Keratinocyte (primary cell): ENCODE results near the gene CBY2. TPM values are rescaled to one million over a fixed set of nuclear protein-coding genes. Genes with fewer than 3 reads are reported as not detected.
"Not testable (repeated sequence)": the region's sequence is repeated elsewhere in the genome, so short reads cannot be mapped to it uniquely, and the experiment has no call there.

Source experiments
- DNase-seq: peaks from one replicate; pipeline ENCODE4 v3.0.0-alpha.2; 2011; ENCODE audit warnings: low read depth, missing footprints, low spot score
- FAIRE-seq: peaks from 2 replicates; lab custom pipeline; 2011; peaks lifted over from hg19 to GRCh38; lab: Jason Lieb, UNC
- H2AFZ ChIP-seq: 2 replicates; pipeline ENCODE4 v1.6.0; 2012; ENCODE audit warnings: low read length, control low read depth, inconsistent platforms; ENCODE audit not compliant: control insufficient read depth
- H3K27ac ChIP-seq: 2 replicates; pipeline ENCODE4 v1.5.1; 2011; ENCODE audit warnings: low read length; ENCODE audit not compliant: control insufficient read depth, insufficient read depth
- H3K27me3 ChIP-seq: 3 replicates; pipeline ENCODE4 v1.6.0; 2011; ENCODE audit warnings: low read length; ENCODE audit not compliant: control insufficient read depth, insufficient read depth; ENCODE audit errors: extremely low read depth
- H3K36me3 ChIP-seq, 2 experiments: 2 replicates in 1 of 2; 3 replicates in 1 of 2; pipeline ENCODE4 v1.5.1; 2011; ENCODE audit warnings: low read length in 2 of 2, mild to moderate bottlenecking in 1 of 2; ENCODE audit not compliant: control insufficient read depth in 2 of 2, insufficient read depth in 2 of 2; ENCODE audit errors: extremely low read depth in 1 of 2
- H3K4me1 ChIP-seq: 3 replicates; pipeline ENCODE4 v1.5.1; 2011; ENCODE audit warnings: low read length; ENCODE audit not compliant: control insufficient read depth, insufficient read depth; ENCODE audit errors: extremely low read depth
- H3K4me2 ChIP-seq: 3 replicates; pipeline ENCODE4 v1.6.0; 2011; ENCODE audit warnings: low read depth, low read length; ENCODE audit not compliant: control insufficient read depth, insufficient read depth; ENCODE audit errors: extremely low read depth
- H3K4me3 ChIP-seq, 3 experiments: fragments of 200-600 bp in 1 of 3; sonication (generic) in 1 of 3; 2 replicates in 2 of 3; 3 replicates in 1 of 3; pipeline ENCODE4 v1.5.1; 2011 to 2016; ENCODE audit warnings: low read length in 3 of 3, mild to moderate bottlenecking in 3 of 3, control low read depth in 2 of 3, inconsistent platforms in 1 of 3, low read depth in 1 of 3, mixed read lengths in 1 of 3, mixed run types in 1 of 3, moderate library complexity in 1 of 3; ENCODE audit not compliant: control insufficient read depth in 2 of 3, insufficient read depth in 2 of 3; ENCODE audit errors: extremely low read depth in 1 of 3
- H3K79me2 ChIP-seq: 2 replicates; pipeline ENCODE4 v1.6.0; 2012; ENCODE audit warnings: low read length; ENCODE audit not compliant: control insufficient read depth, insufficient read depth
- H3K9ac ChIP-seq: 3 replicates; pipeline ENCODE4 v1.6.0; 2011; ENCODE audit warnings: low read length; ENCODE audit not compliant: control insufficient read depth, insufficient read depth; ENCODE audit errors: extremely low read depth
- H3K9me1 ChIP-seq: 3 replicates; pipeline ENCODE4 v1.6.0; 2011; ENCODE audit warnings: low read length; ENCODE audit not compliant: control insufficient read depth, insufficient read depth; ENCODE audit errors: extremely low read depth
- H3K9me3 ChIP-seq: 2 replicates; pipeline ENCODE4 v1.5.1; 2012; ENCODE audit warnings: low read depth, low read length; ENCODE audit not compliant: control insufficient read depth
- H4K20me1 ChIP-seq: 3 replicates; pipeline ENCODE4 v1.6.0; 2011; ENCODE audit warnings: low read length; ENCODE audit not compliant: control insufficient read depth, insufficient read depth; ENCODE audit errors: extremely low read depth
- EZH2 ChIP-seq: IDR thresholded peaks from one replicate; pipeline ENCODE4 v1.6.1; 2012; ENCODE audit warnings: inconsistent platforms, mild to moderate bottlenecking, low read length, moderate library complexity
- dilution Hi-C: fragments of 300-500 bp; cut with MboI; formaldehyde crosslinking; loops from one replicate; pipeline ENCODE4 v1.7.0; 2020; ENCODE audit warnings: low sequenced_read_pairs; ENCODE audit not compliant: extremely low pct_ligation_motif_present
- polyA plus RNA-seq, 5 experiments: library from polyadenylated mRNA; depleted of rRNA in 3 of 5; stranded (reverse) in 3 of 5; stranded (forward) in 1 of 5; unstranded in 1 of 5; fragments of >200 nt; gene quantifications; 1 replicate in 1 of 5; 2 replicates in 3 of 5; 3 replicates in 1 of 5; pipeline versions ENCODE4 v1.2.1 to v1.2.3, GENCODE V29; 2011 to 2012; ENCODE audit warnings: missing spikeins in 2 of 5, low read depth in 1 of 5, low replicate concordance in 1 of 5
- TF ChIP-seq, protein P1 (sequence below), 3 experiments: IDR thresholded peaks in 1 of 3; conservative IDR thresholded peaks in 1 of 3; optimal IDR thresholded peaks in 1 of 3; 2 replicates in 2 of 3; 3 replicates in 1 of 3; pipeline versions ENCODE3 to v1.5.1; 2011; ENCODE audit warnings: low read length in 3 of 3, mild to moderate bottlenecking in 3 of 3, moderate library complexity in 2 of 3, control low read depth in 1 of 3, inconsistent platforms in 1 of 3; ENCODE audit not compliant: insufficient read depth in 2 of 3; ENCODE audit errors: extremely low read depth in 1 of 3

The CBY2 gene
- polyA plus RNA-seq, 1 donor (not counting 4 experiments of a cell fraction or from before 2014, with no cell fraction given): not detected

DNA sequence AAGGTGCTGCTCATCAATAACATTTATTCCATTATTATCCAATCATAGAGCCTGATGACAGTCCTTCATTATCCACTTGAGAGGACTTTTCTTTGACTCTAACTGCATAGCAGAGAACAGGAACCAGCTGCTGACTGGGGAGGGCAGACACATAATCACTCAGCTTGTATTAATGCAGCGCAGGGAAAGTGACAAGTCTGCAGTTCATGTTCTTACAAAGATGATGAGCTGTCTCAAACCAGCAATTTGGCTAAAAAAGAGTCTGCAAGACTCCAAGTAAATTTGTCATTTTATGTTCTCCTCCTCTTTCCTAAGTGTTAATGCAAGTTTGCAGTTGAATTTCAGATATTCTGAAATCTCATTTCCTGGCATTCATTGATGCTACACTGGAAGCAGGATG is 40.0 kb upstream of the CBY2 start:
- Histone ChIP-seq H3K27me3 (no peaks in the 10 kb centered on the region), H3K4me1 (peaks cover 4% of the 10 kb centered on the region), H3K9me3 (no peaks in the 10 kb centered on the region), H3K4me2 (no peak overlapping the region), H3K9ac (no peak overlapping the region), H3K4me3 (no peak overlapping the region), H4K20me1 (no peaks in the 10 kb centered on the region), H2AFZ (no peak overlapping the region), H3K79me2 (no peaks in the 10 kb centered on the region), H3K36me3 (no peaks in the 10 kb centered on the region), H3K27ac (no peak overlapping the region), H3K9me1 (no peaks in the 10 kb centered on the region)
- DNase-seq: no peak
- FAIRE-seq: no peak
- dilution Hi-C loops: no loop called here
- TF ChIP-seq EZH2: no peak
- TF ChIP-seq, protein P1, sequence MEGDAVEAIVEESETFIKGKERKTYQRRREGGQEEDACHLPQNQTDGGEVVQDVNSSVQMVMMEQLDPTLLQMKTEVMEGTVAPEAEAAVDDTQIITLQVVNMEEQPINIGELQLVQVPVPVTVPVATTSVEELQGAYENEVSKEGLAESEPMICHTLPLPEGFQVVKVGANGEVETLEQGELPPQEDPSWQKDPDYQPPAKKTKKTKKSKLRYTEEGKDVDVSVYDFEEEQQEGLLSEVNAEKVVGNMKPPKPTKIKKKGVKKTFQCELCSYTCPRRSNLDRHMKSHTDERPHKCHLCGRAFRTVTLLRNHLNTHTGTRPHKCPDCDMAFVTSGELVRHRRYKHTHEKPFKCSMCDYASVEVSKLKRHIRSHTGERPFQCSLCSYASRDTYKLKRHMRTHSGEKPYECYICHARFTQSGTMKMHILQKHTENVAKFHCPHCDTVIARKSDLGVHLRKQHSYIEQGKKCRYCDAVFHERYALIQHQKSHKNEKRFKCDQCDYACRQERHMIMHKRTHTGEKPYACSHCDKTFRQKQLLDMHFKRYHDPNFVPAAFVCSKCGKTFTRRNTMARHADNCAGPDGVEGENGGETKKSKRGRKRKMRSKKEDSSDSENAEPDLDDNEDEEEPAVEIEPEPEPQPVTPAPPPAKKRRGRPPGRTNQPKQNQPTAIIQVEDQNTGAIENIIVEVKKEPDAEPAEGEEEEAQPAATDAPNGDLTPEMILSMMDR (optimal IDR thresholded peaks at IDR 0.05 in 1 of 3, IDR thresholded peaks at IDR 0.05 in 1 of 3, conservative IDR thresholded peaks at IDR 0.05 in 1 of 3; ENCODE audit: extremely low read depth in 1 of 3, insufficient read depth in 2 of 3, low read length in 3 of 3): no peak

DNA sequence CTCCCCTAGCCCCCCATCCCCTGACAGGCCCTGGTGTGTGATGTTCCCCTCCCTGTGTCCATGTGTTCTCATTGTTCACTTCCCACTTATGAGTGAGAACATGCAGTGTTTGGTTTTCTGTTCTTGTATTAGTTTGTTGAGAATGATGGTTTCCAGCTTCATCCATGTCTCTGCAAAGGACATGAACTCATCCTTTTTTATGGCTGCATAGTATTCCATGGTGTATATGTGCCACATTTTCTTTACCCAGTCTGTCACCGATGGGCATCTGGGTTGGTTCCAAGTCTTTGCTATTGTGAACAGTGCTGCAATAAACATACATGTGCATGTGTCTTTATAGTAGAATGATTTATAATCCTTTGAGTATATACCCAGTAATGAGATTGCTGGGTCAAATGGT is 39.2 kb upstream of the CBY2 start:
- H3K9me3 ChIP-seq, H4K20me1 ChIP-seq, H3K4me2 ChIP-seq, H3K4me3 ChIP-seq, H3K36me3 ChIP-seq, H3K79me2 ChIP-seq, DNase-seq, dilution Hi-C loops, FAIRE-seq, H3K4me1 ChIP-seq, H3K9ac ChIP-seq, H3K27me3 ChIP-seq, H3K9me1 ChIP-seq, H2AFZ ChIP-seq, H3K27ac ChIP-seq: not testable (repeated sequence)

DNA sequence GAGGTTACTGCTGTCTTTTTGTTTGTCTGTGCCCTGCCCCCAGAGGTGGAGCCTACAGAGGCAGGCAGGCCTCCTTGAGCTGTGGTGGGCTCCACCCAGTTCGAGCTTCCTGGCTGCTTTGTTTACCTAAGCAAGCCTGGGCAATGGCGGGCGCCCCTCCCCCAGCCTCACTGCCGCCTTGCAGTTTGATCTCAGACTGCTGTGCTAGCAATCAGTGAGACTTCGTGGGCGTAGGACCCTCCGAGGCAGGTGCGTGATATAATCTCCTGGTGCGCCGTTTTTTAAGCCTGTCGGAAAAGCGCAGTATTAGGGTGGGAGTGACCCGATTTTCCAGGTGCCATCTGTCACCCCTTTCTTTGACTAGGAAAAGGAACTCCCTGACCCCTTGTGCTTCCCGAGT is 32.5 kb upstream of the CBY2 start:
- H3K4me3 ChIP-seq, H2AFZ ChIP-seq, H3K27ac ChIP-seq, DNase-seq, H4K20me1 ChIP-seq, FAIRE-seq, H3K27me3 ChIP-seq, H3K4me1 ChIP-seq, H3K36me3 ChIP-seq, H3K9me1 ChIP-seq, H3K9me3 ChIP-seq, H3K4me2 ChIP-seq, H3K9ac ChIP-seq, dilution Hi-C loops, H3K79me2 ChIP-seq: not testable (repeated sequence)
